22Rv1 (cell line): ENCODE results near the gene CEP126.

Experiments used
- CTCF ChIP-seq: fragments of 450-650 bp; IDR thresholded peaks from 2 replicates; pipeline ENCODE4 v1.5.1; 2017; ENCODE audit warnings: mild to moderate bottlenecking
- ZFX ChIP-seq: fragments of 450-650 bp; IDR thresholded peaks from 2 replicates; pipeline ENCODE4 v1.6.1; 2017; ENCODE audit warnings: antibody characterized with exemption, borderline replicate concordance

DNA sequence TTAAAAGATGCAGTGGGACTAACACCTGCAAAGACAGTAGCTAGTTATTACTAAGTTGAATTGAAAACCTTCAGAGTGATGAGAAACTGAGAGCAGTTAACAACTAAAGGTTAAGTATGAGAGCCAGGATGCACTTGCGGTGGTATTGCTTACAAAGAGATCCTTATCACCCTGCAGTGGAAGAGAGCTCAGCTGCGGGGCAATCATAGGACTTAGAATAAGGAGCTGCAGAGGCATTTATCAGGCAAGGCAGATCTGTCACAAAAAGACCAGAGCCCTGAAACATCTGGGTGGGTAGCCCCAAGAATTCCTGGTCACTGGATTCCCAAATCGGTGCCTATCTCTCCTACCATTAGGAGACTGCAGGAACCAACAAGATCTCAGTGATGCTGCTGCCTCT lies 98.1 kb downstream of the CEP126 start:
- TF ChIP-seq CTCF (no peak), ZFX (no peak)
